Measurements from ENCODE around the gene CCDC27. TPM values are rescaled to one million over a fixed set of nuclear protein-coding genes. Genes with fewer than 3 reads are reported as not detected.

CCDC27 gene
- total RNA-seq, 1 experiment from 2014 or later, result 0.13 TPM

DNA sequence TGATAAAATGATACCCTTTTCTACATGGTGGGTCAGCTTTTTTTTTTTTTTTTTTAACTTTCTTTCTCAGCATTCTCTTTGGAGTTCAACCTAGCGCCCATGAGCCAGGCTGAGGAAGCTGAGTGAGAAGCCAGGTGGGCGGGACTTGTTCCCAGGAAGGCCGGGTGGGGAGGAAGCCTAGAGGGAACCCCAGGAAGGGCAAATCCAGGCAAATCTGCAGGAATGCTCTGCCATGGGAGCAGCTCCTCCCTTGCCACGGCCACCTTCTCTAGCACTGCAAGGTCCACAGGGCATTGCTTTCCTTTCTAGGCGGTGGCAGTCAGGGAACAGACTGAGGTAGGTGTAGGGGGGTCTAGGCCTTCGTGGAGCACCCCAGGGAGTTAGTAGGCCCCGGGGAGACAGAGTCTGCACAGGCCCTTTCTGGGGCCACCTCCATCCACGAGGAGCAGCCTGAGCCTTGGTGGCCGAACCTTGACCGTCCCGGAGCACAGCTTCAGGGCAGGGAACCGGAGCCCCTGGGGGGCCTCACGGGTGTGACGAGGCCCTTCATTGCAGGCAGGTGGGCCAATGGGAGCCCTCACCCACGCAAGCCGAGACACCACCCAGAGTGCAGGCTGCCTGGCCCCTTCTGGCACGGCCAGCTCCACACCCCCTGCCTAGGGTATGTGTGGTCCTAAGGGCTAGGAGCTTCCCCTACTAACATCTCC, 18.2 kb upstream of the CCDC27 start:
- TF ChIP-seq OVOL2 (CRISPR knock-in tag; IDR thresholded peaks at IDR 0.05; ENCODE audit: borderline replicate concordance), result no peak
- TF ChIP-seq NR2C2 (CRISPR knock-in tag; IDR thresholded peaks at IDR 0.05), result no peak
- TF ChIP-seq ZBTB21 (CRISPR knock-in tag; IDR thresholded peaks at IDR 0.05; ENCODE audit: borderline replicate concordance), result no peak
- TF ChIP-seq RELA (CRISPR knock-in tag; IDR thresholded peaks at IDR 0.05; ENCODE audit: borderline replicate concordance), result no peak
- TF ChIP-seq ZNF423 (CRISPR knock-in tag; IDR thresholded peaks at IDR 0.05), result no peak
- no peak for TF ChIP-seq ETV6 (CRISPR knock-in tag; IDR thresholded peaks at IDR 0.05)
- TF ChIP-seq EMX1 (CRISPR knock-in tag; IDR thresholded peaks at IDR 0.05), result no peak
- TF ChIP-seq, protein P1, sequence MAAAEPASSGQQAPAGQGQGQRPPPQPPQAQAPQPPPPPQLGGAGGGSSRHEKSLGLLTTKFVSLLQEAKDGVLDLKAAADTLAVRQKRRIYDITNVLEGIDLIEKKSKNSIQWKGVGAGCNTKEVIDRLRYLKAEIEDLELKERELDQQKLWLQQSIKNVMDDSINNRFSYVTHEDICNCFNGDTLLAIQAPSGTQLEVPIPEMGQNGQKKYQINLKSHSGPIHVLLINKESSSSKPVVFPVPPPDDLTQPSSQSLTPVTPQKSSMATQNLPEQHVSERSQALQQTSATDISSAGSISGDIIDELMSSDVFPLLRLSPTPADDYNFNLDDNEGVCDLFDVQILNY (CRISPR knock-in tag; IDR thresholded peaks at IDR 0.05), result no peak
- TF ChIP-seq, protein P2, sequence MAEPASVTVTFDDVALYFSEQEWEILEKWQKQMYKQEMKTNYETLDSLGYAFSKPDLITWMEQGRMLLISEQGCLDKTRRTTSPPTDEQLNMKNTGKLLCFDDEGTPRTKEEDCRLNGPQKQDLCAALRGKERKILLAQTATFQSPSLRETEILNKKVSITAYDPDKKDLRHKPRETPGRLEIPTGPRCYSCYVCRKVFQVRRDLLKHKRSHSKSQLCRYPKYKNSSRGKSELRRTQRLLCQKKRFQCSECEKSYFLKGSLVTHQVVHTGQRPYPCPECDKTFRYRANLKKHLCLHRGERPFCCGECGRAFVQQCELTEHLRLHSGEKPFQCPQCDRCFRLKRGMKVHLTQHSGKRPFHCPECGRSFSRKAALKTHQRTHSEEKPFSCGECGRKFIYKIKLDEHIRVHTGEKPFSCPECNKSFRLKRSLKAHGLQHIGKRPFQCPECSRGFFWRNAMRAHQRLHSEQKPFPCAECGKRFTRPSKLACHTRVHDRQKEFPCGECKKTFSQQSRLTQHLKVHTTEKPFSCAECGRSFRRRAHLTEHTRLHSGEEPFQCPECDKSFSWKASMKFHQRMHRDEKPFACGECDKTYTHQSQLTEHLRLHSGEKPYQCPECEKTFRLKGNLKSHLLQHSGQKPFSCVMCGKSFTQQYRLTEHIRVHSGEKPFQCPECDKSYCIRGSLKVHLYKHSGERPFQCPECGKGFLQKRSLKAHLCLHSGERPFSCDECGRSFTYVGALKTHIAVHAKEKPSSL (CRISPR knock-in tag; conservative IDR thresholded peaks at IDR 0.05), result no peak
- TF ChIP-seq MXD4 (CRISPR knock-in tag; IDR thresholded peaks at IDR 0.05; ENCODE audit: borderline replicate concordance), result no peak
- TF ChIP-seq, protein P3, sequence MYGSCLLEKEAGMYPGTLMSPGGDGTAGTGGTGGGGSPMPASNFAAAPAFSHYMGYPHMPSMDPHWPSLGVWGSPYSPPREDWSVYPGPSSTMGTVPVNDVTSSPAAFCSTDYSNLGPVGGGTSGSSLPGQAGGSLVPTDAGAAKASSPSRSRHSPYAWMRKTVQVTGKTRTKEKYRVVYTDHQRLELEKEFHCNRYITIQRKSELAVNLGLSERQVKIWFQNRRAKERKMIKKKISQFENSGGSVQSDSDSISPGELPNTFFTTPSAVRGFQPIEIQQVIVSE (CRISPR knock-in tag; IDR thresholded peaks at IDR 0.05; ENCODE audit: borderline replicate concordance), result no peak
- no peak for TF ChIP-seq ZNF317 (CRISPR knock-in tag; IDR thresholded peaks at IDR 0.05; ENCODE audit: borderline replicate concordance, low read depth)
- no peak for TF ChIP-seq TCF7 (CRISPR knock-in tag; IDR thresholded peaks at IDR 0.05; ENCODE audit: low read depth)
- Mint-ChIP-seq H3K27me3 (ENCODE audit: low read depth) (no peaks in the 10 kb centered on the region), H3K4me1 (peaks cover 10% of the 10 kb centered on the region; the same call in 1 of the 2 replicates), H3K9me3 (no peaks in the 10 kb centered on the region), H3K36me3 (peaks cover 19% of the 10 kb centered on the region), H3K27ac (no peak overlapping the region), H3K4me3 (no peak overlapping the region)
- ChIA-PET POLR2A (interaction anchor here (0.7 to 1.0 kb wide), 2 partner anchors 20 to 35 kb away, joined by 3 to 4 read pairs; no protein-coding TSS in a partner anchor), CTCF (interaction anchor here (0.6 to 2.7 kb wide), 8 partner anchors 10 to 1228 kb away, joined by 3 to 31 read pairs (median 4); no protein-coding TSS in a partner anchor)
- DNase-seq (ENCODE audit: low spot score) (no peak), ATAC-seq (no peak; the same call in 1 of the 2 replicates)

DNA sequence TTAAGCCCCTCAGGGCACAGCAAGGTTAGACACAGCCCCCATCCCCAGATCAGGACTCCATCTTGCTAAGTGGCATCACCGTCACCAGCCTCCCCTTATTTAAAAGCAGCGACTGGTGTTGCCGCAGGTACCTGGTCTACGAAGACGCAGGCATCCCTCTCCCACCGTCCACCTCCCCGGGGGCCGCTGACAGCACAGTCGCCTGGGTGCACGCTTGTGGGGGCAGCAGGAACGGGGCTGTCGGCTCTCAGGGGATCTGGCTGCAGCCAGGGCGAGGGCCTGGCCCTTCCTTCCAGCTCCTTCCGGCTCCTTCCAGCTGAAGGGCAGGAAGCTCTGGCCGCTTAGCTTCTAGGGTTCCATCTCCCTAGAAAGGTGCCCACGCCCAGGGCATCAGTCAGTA, 17.6 kb upstream of the CCDC27 start:
- peaks cover 19% of the 10 kb centered on the region for H3K36me3 Mint-ChIP-seq
- peaks cover 10% of the 10 kb centered on the region; the same call in 1 of the 2 replicates for H3K4me1 Mint-ChIP-seq
- DNase-seq (ENCODE audit: low spot score) (no peak), ATAC-seq (no peak)
- H3K27ac Mint-ChIP-seq, result no peak overlapping the region
- TF ChIP-seq, protein P4, sequence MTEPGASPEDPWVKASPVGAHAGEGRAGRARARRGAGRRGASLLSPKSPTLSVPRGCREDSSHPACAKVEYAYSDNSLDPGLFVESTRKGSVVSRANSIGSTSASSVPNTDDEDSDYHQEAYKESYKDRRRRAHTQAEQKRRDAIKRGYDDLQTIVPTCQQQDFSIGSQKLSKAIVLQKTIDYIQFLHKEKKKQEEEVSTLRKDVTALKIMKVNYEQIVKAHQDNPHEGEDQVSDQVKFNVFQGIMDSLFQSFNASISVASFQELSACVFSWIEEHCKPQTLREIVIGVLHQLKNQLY (CRISPR knock-in tag; IDR thresholded peaks at IDR 0.05), result no peak
- TF ChIP-seq RORB (CRISPR knock-in tag; IDR thresholded peaks at IDR 0.05) (no peak), ZBTB21 (CRISPR knock-in tag; IDR thresholded peaks at IDR 0.05; ENCODE audit: borderline replicate concordance) (no peak)
- TF ChIP-seq, protein P5, sequence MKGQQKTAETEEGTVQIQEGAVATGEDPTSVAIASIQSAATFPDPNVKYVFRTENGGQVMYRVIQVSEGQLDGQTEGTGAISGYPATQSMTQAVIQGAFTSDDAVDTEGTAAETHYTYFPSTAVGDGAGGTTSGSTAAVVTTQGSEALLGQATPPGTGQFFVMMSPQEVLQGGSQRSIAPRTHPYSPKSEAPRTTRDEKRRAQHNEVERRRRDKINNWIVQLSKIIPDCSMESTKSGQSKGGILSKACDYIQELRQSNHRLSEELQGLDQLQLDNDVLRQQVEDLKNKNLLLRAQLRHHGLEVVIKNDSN (CRISPR knock-in tag; IDR thresholded peaks at IDR 0.05), result no peak
- CTCF ChIA-PET, result interaction anchor here (0.8 to 2.7 kb wide), 4 partner anchors 10 to 111 kb away, joined by 3 to 31 read pairs (median 4); no protein-coding TSS in a partner anchor
- no peaks in the 10 kb centered on the region for H3K9me3 Mint-ChIP-seq
- H3K4me3 Mint-ChIP-seq, result no peak overlapping the region
- H3K27me3 Mint-ChIP-seq (ENCODE audit: low read depth), result no peaks in the 10 kb centered on the region
- POLR2A ChIA-PET, result interaction anchor here (1.0 kb wide), 1 partner anchor 20 kb away, joined by 3 read pairs; no protein-coding TSS in a partner anchor
